Brain pericyte (primary cell): ENCODE data around the gene MAN1A1.

Experiments
- DNase-seq: peaks from one replicate; pipeline ENCODE4 v3.0.0-alpha.2; 2012; ENCODE audit warnings: low read depth, low spot score

The MAN1A1 gene

DNA sequence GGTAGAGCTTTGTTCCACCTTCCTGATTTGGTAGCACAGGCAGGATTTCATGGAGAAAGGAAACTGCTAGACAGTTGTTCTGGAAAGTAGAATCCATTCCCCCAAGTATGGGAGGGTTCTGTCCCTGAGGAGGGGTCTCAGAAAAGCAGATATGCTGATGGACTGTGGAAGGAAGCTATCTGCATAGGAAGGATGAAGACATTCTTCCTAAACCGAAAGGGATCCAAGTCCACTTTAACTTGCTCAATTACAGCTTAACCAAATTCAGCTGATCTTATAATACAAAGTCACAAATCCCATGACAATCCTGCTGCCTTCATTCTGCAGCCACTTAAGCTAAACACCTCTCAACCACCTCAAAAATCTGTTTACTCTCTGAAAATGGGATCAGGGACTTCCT, 2.6 kb downstream of the MAN1A1 start:
- no peak for DNase-seq

DNA sequence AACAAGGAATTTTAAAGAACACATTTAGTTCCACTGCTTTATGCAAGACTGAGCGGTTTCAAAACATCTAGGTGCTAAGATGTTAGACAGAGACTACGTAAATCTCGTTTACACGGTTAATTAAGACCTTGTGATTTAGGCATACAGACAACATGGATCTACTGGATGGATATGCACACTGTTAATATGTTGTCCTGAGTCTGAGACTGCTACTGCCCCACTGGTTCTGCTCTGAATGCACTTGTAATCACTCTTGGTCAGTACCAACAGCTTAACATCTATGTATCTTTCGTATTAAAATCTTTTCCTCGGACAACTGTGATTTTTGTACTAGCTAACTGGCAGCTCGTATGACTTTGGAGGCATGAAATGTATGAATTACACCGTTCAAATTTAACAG, 3.1 kb downstream of the MAN1A1 start:
- DNase-seq: no peak

DNA sequence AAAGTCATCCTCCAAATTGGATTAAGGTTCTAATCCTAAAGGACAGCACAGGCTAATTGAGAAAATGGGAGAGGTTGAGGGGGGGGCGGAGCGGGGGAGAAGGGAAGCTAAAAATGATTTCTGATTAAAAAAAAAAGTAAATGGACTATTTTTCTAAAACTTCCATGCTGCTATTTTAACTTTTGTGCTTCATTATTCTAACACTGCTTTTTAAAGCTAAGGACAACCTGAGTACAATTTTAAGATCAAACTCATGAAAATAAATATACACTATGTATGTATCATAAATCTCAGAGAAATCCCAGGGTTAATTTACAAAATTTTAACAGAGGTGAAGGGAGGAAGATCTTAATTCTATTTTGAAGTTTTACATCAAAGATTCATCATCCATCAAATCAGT, 4.4 kb downstream of the MAN1A1 start:
- no peak for DNase-seq

DNA sequence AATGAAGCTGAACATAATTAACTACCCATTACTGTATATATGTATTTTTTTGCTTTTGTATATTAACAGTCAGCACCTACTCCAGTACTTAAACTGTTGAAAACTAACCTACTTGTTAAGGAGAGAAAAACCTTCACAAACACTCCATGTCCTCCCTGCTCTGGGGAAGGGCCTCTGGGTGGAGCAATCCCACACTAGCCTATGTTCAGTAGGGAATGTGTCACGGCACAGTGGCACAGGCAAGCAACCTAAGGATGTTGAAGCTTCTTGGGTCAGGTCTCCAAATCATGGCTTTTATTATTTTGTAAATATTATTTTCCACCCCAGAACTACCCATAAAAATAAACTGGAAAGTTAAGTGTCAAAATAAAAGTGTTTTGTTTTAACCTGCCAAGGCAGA, 5.3 kb downstream of the MAN1A1 start:
- DNase-seq: no peak

DNA sequence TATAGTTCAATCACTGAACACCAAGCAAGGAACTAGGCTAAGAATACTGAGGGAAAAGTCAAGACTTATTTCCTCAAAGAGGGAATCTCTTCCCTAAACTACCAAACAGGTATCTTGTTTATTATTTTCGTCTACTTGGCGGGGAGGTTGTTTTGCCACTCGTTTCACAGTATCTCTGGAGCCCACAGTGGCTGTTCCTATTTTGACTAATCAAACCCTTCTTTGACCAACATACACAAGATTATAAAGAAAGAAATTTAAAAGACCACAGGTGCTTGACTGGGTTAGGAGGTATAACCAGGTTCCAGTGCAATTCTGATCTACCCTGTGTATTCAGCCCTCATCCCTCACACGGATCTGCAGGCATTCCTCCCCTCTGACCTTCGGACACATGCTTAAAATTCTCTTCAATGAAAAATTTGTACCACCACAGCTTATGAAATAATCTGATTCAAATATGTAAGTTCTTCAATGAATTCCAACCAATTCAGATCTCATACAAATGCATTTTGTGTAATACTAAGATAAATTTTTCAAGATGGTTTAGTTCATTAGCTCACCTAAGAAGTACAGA, 5.9 kb downstream of the MAN1A1 start:
- no peak for DNase-seq

DNA sequence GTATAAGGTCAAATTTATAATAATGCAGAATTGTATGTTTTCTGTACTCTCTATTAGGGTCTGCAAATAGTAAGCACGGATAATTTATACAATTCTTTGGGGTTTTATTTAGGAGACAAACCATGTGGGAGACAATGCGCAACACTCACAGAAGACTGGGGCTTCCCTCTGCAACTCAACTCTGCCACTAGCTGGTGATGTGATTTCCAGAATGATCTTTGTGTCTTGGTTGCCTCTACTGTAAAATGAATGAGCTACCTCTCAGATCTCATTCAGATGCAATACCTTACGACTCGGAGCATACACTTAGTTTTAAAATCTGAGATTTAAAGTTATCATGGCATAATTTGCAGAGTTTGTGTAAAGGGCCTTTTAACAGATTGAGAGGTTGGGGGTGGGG, 6.4 kb downstream of the MAN1A1 start:
- no peak for DNase-seq

DNA sequence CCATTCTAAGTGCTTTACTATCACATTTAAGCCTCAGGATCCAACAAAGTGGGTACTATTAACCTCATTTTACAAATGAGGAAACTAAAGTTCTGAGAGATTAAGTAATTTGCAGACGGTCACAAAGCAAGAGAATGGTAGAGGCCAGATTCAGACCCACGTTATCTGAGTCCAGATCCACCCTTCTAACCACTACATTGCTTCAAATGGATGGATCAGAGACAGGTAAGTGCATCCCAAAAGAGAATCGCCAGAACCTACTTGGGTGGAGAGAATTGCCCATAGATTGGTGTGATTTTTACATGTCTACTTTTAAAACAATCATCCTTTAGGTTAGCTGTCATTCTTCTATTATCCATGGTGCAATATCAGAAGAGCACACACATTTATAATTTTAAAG, 7.1 kb downstream of the MAN1A1 start:
- DNase-seq: no peak

DNA sequence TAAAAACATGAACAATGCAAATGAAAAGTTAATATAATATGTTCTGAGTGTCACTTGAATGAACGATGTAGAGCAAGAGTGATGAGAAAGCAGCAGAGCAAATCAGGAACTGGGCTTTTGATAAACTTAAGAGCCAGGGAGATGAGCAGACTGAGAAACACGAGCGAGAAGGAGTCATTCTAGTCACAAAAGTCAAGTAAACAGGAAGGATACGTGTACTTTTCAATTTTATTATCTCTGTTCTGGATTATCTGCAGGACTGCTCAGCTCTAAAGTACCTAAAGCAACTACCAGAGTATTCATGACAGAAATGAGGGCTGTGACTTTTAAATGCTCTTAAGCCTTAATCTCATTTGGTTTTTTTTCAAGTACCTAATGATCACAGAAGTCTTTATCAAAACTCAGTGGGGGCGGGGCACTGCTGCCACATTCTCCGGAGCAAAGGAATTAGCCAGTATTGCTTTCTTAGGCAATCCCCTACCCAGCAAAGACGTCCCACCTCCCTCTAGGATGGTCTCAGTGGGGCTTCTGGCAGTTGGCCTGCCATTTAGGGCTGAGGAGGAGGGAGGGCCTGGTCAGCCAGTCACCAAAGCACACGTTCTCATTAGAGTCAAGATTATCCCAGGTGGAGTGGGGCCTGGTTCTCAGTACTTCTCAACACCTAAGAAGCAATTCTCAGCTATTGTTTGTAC, 8.6 kb downstream of the MAN1A1 start:
- DNase-seq: no peak

DNA sequence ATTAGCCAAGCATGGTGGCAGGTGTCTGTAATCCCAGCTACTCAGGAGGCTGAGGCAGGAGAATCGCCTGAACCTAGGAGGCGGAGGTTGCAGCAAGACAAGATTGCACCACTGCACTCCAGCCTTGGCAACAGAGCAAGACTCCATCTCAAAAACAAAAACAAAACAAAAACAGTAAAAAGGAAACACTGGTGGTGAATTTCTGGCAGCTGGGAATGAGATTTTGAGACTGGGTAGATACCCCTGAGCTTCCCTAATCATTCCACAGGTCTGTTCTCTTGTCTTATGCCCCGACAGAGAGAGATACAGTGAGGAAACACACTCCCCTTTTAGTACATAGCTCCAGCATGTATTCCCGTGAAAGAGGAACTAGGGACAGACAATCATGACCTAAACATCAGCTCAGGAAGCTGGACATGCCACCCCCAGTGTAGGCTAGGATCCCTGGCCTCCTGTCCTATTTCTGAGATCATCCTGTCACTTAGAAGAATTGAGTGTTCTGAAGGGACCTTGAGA, 9.6 kb downstream of the MAN1A1 start:
- DNase-seq: no peak

DNA sequence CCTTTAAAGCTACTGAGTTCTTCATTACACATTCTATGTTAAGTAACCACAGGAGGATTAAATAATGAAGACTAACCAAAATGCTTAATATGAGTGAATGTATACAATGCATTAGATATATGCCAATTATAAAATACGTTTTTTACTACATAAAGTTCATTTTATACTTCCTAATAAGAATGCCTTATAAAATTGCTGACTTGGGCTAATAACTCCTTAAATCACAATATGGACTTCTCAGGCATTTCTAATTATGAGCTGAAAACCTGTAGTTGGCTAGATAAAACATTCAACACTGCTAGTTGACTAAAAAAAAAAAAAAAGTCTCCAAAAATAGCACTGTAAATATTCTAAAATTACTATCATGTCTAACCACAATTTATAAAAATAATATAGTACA, 11.8 kb downstream of the MAN1A1 start:
- no peak for DNase-seq

DNA sequence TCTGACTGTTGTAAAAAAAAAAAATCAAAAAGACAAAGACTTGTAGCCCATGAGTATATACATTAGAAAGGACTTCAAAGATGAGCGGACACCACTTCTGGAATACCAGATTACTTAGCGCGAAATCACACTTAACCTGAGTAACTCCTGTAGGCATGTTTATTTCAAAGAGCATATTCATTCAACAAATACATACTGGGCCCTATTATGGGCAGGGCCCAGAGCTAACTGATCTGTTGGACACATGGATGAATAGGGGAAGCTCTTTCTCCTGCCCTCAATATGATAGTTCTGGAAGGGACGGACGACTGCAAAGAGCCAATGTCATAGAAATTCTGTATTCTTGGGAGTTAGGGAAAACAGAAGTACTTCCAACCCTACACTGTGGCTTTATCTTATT, 12.3 kb downstream of the MAN1A1 start:
- DNase-seq: no peak

DNA sequence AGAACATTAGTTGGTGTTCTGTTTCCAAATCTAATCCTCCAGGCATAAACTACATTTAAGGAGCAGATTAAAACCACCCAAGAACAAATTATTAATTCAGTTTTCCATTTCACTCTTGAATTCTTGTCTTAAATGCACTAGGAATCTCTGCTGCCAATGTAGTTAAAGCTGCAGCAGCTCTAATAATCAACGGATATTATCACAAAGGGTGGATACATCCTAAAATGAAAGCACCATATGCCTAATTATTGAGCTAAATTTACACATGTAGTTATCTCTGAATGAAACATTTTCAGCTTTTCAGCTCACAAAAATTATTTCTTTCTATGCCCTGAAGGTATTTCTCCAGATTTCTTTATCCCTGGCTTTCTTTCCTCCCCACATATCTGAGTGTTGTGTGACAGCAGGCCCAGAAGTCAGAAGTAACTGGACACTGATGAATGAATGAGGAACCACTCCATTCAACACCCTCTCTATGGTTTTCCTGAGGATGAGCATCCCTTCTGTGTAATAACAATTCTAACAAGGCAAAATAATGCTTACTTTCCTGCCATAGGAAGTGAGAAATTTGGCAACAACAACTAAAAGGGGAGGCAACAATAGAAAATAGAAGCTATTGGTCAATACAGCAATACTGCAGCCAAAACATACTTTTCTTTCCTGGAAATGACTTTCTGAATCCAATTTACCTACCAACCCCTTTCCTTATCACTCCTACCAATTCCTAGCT, 14.9 kb downstream of the MAN1A1 start:
- no peak for DNase-seq

DNA sequence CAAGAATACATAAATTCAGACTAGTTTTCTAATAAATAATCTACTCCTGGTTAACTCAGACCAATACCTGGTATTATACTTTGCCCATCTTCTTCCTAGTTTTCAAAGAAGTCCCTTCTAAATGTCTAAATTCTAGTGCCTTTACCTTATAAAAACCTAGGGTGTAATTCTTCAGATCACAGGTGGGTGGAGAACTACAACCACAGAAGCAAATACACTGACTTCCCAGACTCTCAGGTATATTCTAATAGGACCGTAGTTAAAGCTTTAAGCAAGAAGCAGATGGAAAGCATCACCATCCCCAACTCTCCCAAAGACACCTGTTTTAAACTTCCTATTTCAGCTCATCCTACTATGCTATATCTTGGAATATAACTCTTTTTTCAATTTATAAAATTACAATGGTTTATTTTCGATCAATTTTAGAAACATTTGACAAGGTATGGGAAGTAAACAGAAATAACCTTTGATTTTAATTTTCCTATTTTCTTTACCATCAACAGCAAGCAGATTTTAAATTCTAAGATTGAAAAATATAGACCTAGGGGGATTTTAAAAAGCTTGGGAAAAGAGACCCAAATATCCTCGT, 15.8 kb downstream of the MAN1A1 start:
- no peak for DNase-seq

DNA sequence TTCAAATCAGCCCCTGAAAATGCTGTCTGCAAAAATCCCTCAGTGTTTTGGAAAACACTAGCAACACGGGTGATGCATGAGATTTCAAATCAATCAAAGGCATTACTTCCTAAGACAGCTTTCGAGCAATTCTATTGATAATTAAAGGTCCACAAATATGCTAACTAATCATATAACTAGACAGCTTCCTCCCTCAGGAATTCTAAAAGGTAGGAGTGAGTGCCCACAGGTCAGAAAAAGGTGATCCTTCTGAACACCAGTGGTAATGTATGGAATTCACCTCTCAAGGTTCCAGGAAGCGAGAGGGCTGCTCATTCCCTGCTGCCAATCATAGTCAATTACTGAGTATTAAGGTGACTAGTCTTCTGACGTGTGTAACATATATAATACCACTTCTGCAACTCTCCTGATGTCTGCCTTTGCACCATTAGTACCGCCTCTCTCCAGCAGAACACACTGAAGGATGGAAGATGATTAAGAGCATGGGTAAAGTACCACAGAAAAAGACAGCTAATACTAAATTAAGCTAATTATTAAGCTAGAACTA, 16.4 kb downstream of the MAN1A1 start:
- no peak for DNase-seq

DNA sequence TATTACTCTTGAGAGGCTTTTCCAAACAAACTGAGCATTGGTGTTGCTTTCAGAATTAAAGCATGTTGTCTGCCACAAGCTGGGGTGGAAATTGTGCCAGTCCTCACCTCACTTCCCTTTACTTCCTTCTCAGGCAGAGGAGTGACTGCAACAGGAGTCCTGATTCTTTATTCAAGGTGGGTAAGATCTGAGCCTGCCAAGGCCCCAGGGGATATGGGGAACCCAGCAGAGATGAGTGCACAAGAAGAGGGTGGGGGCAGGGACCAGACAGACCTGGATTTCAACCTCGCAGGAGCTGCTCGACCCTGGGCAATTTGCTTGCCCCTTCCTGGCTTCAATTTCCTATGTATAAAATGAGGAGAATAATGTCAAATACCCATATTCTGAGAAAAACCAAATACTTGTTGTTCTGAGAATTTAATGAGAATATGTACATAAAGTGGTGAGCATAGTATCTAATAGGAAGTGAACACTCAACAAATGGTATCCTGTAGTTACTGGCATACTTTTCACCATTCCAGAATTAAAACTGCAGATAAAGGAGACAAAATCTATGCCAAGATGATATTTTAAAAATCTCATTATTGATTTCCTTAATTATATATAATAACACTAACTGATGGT, 17.8 kb downstream of the MAN1A1 start:
- DNase-seq: no peak

DNA sequence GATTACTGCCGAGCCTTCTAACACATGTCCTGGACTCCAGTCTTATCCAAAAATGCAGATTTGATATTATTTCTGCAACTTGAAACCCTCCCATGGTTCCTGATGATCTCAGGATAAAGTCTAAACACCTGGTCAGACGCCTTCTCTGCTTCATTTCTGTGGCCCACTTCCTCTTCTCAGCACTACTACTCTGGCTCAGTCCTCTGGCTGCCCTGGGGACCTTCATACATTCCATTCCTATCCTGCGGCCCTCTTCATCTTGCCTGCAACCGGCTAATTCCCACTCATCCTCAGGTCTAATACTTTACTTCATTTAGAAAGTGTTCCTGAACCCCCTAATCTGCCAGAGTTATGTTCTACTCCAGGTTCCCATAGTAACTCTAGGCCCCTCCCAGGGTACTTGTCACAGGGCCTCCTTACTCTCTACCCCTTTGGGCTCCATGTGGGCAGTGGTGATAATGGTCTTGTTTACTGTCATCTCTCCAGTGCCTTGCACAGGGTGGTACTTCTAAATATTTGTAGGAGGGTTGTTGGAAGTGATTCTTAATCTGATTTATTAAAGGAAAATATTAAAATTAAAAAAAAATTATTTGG, 18.9 kb downstream of the MAN1A1 start:
- no peak for DNase-seq

DNA sequence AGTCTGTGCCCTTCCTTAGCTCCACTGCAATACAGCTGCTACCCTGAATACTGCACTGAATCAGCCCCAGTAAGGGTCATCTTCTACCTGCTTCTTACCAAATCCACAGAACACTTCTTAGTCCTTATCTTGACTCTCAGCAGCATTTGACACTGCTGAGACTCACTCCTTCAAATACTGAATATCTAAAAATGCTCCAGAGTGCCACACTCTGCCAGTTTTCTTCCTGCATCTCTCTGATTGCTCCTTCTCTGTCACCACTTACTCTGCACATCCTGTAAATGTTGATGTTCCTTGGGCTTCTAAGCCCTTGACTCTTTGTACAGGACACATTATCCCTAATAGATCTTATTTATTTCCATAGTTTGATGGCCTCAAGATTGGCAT, 19.8 kb downstream of the MAN1A1 start:
- DNase-seq: no peak

DNA sequence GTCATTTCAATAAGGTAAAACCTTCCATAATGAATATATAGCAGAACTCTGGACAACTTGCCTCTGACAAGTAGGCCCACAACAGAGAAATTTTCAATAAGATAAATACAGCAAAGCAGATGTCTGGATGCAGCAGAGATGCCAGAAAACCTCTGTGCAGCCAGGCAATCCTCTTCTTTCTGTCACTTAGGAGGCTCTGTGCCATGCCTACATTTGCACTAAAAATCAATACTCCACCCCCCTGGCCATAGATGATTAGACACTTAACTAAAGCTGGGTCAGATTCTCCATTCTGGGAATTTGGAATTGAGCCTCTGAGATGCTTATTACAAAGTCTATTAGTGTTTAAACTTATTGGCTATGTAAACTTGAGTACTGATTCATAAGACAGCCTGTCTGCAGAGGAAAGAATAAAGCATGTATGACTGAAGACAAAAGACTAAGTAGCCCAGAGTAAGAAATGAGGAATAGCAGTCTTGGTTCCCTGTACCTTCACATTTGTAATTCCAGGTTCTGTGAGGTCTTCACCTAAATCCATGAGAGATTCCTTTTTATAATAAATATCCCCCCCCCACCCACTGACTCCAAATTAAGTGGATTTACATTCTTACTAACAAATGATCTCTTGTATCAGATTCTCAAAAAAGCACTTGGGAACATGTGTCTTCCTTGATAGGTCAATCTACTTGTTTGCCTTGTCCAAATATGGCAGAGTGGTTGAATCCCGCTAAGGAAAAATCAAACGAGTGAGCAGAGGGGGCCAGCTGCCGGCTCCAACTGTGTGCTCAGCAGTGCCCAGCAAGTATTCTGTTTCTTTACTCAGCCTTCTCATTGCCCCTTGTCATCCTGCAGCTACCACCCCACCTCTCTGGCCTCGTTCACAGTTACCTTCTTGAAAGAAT, 20.4 kb downstream of the MAN1A1 start:
- no peak for DNase-seq

DNA sequence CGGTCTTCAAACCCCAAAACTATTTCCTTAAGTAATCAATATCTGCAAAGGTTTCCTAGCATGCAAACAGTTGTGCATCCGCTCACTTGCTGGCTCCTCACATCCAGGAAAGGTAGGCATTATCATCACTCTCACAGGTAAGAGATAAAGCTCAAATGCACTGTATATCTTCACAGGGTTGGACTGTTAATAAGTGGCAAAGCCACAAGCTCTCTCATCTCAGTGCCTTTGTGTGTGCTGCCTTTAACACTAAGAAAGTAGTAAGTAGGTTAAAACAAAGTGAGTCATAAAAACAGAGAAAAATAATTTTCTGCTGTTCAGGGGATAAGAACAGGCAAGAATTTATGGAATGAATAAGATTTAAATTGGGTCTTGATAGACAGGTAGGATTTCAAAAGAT, 21.3 kb downstream of the MAN1A1 start:
- DNase-seq: no peak

DNA sequence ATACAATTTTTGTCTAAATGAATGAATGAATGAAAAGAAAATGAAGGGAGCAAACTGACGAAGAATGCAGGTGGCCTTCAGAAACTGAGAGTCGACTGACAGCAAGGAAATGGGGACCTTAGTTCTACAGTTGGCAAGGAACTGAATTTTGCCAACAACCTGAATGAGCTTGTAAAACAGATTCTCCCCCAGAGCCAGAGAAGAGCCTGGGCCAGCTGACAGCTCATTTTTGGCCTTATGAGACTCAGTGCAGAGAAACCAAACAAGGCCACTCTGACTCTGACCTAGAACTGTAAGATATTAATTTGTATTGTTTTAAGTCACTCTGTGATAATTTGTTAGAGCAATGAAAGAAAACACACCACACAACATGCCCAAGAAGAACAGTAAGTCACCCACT, 21.8 kb downstream of the MAN1A1 start:
- DNase-seq: no peak
